HepG2 (cell line): Measurements from ENCODE around the gene WDR6. TPM values are rescaled to one million over a fixed set of nuclear protein-coding genes. Genes with fewer than 3 reads are reported as not detected.

Source experiments
- ATAC-seq: fragments of 200-7000 bp; cut with Tn5 transposase; 3 replicates; pipeline ENCODE4 v1.9.1; 2020; ENCODE audit warnings: mild to moderate bottlenecking, moderate library complexity
- BruUV-seq: library from RNA; stranded (reverse); fragments of 400-500 nt; replicated peaks from 2 replicates; lab custom pipeline; 2021; lab: Mats Ljungman, UMichigan
- CTCF ChIA-PET: fragments of 300-600 bp; formaldehyde crosslinking; extraction: SDS; loops from one replicate; lab custom pipeline; 2021; ENCODE audit warnings: low total read pairs, inconsistent platforms, low intra/inter-chr PET ratio; lab: Yijun Ruan, JAX
- POLR2A ChIA-PET: fragments of 350-600 bp; sonication (Branson Sonifier 250); formaldehyde crosslinking; loops from one replicate; lab custom pipeline; 2020; ENCODE audit warnings: antibody characterized with exemption, inconsistent platforms; lab: Yijun Ruan, JAX
- DNase-seq: peaks from one replicate; pipeline ENCODE4 v3.0.0-alpha.2; 2015; ENCODE audit warnings: low spot score
- FAIRE-seq: peaks from 3 replicates; lab custom pipeline; 2011; peaks lifted over from hg19 to GRCh38; lab: Jason Lieb, UNC
- H2AFZ ChIP-seq: one replicate; pipeline ENCODE4 v1.6.1; 2011; ENCODE audit warnings: low read length, inconsistent platforms
- H3K27ac ChIP-seq: fragments of 300-600 bp; 3 replicates; pipeline ENCODE4 v1.8.0; 2011; ENCODE audit warnings: mixed run types, mild to moderate bottlenecking, mixed read lengths, low read length, inconsistent platforms; ENCODE audit not compliant: insufficient read depth; ENCODE audit errors: extremely low read length
- H3K27me3 ChIP-seq, 2 experiments: fragments of 200-600 bp in 1 of 2; 2 replicates in 1 of 2; 3 replicates in 1 of 2; pipeline versions ENCODE4 v1.6.0 to v1.8.0; 2011; ENCODE audit warnings: low read length in 2 of 2, mild to moderate bottlenecking in 2 of 2, moderate library complexity in 2 of 2, inconsistent platforms in 1 of 2; ENCODE audit not compliant: insufficient read depth in 2 of 2, control insufficient read depth in 1 of 2
- H3K36me3 ChIP-seq, 2 experiments: fragments of 200-600 bp in 1 of 2; replicated peaks in 1 of 2; 2 replicates in 1 of 2; 3 replicates in 1 of 2; pipeline versions ENCODE4 v1.5.1 to v1.8.0; 2011; ENCODE audit warnings: low read length in 2 of 2, inconsistent platforms in 1 of 2; ENCODE audit not compliant: insufficient read depth in 2 of 2, control insufficient read depth in 1 of 2
- H3K4me1 ChIP-seq: 2 replicates; pipeline ENCODE4 v1.5.1; 2012; ENCODE audit warnings: low read length, inconsistent platforms; ENCODE audit not compliant: insufficient read depth
- H3K4me2 ChIP-seq: 2 replicates; pipeline ENCODE4 v1.6.0; 2011; ENCODE audit warnings: low read depth, low read length, inconsistent platforms
- H3K4me3 ChIP-seq, 3 experiments: fragments of 200-600 bp in 1 of 3; sonication (generic), shearing (Covaris generic) in 1 of 3; replicated peaks in 1 of 3; 2 replicates each; pipeline ENCODE4 v1.5.1; 2011 to 2016; ENCODE audit warnings: low read length in 3 of 3, inconsistent platforms in 2 of 3, low read depth in 2 of 3, mild to moderate bottlenecking in 2 of 3, control low read depth in 1 of 3, mixed read lengths in 1 of 3; ENCODE audit not compliant: insufficient read depth in 1 of 3
- H3K79me2 ChIP-seq: one replicate; pipeline ENCODE4 v1.6.1; 2011; ENCODE audit warnings: low read length, inconsistent platforms; ENCODE audit not compliant: insufficient read depth
- H3K9ac ChIP-seq: 2 replicates; pipeline ENCODE4 v1.6.0; 2011; ENCODE audit warnings: mild to moderate bottlenecking, low read depth, low read length, inconsistent platforms; ENCODE audit not compliant: insufficient read depth
- H3K9me3 ChIP-seq: 2 replicates; pipeline ENCODE4 v1.5.1; 2012; ENCODE audit warnings: mild to moderate bottlenecking, low read length
- H4K20me1 ChIP-seq: 2 replicates; pipeline ENCODE4 v1.6.0; 2011; ENCODE audit warnings: inconsistent platforms, mild to moderate bottlenecking, low read length, moderate library complexity; ENCODE audit not compliant: insufficient read depth
- IKZF4 ChIP-seq: sonication (generic); formaldehyde crosslinking; IDR thresholded peaks from 2 replicates; pipeline ENCODE4 v1.5.1; 2020; ENCODE audit warnings: borderline replicate concordance, mild to moderate bottlenecking, low read depth, missing genetic modification reagents; ENCODE audit errors: not compliant biosample characterization
- MIER2 ChIP-seq: IDR thresholded peaks from 2 replicates; pipeline ENCODE4 v1.6.1; 2016; ENCODE audit warnings: missing biosample characterization, missing genetic modification reagents
- PLSCR1 ChIP-seq: sonication (generic); formaldehyde crosslinking; IDR thresholded peaks from 2 replicates; pipeline ENCODE4 v1.5.0; 2020; ENCODE audit warnings: missing genetic modification reagents, mild to moderate bottlenecking, borderline replicate concordance
- RFXAP ChIP-seq: sonication (generic); formaldehyde crosslinking; IDR thresholded peaks from 2 replicates; pipeline ENCODE4 v1.4.0; 2020; ENCODE audit warnings: missing genetic modification reagents, borderline replicate concordance
- SP140L ChIP-seq: sonication (generic); formaldehyde crosslinking; IDR thresholded peaks from 2 replicates; pipeline ENCODE4 v1.4.0; 2020; ENCODE audit warnings: missing genetic modification reagents, borderline replicate concordance
- ZGPAT ChIP-seq: IDR thresholded peaks from 2 replicates; pipeline ENCODE4 v1.6.1; 2016; ENCODE audit warnings: mild to moderate bottlenecking
- ZNF17 ChIP-seq: sonication (generic); formaldehyde crosslinking; IDR thresholded peaks from 2 replicates; pipeline ENCODE4 v1.5.0; 2020; ENCODE audit warnings: mild to moderate bottlenecking, missing genetic modification reagents
- WGBS: methylation state at CpG from one replicate; pipeline ENCODE4 v1.1.6; 2017; ENCODE audit warnings: low lambda C conversion rate; 5-methylcytosine and 5-hydroxymethylcytosine counted together
- in situ Hi-C: cut with HindIII; loops from 2 replicates; pipeline ENCODE4 v1.10.0; 2017; ENCODE audit warnings: low pct_unique_long_range_greater_than_20kb; ENCODE audit not compliant: extremely low pct_ligation_motif_present
- intact Hi-C: fragments of 100-400 bp; cut with micrococcal nuclease; formaldehyde crosslinking; loops from one replicate; pipeline ENCODE4 v1.10.0; 2022; ENCODE audit not compliant: unreplicated experiment
- polyA plus RNA-seq, 8 experiments: library from polyadenylated mRNA; depleted of rRNA in 3 of 8; stranded (reverse) in 7 of 8; unstranded in 1 of 8; fragments of >200 nt; fragmentation: Illumina TruSeq in 4 of 8; extraction: Trizol in 4 of 8; gene quantifications; 2 replicates each; pipeline versions ENCODE4 v1.2.1 to v1.2.3, GENCODE V29; 2011 to 2016; ENCODE audit warnings: low read depth in 4 of 8, missing spikeins in 1 of 8, mixed read lengths in 1 of 8; ENCODE audit not compliant: insufficient read depth in 1 of 8
- total RNA-seq, 5 experiments: library from RNA; depleted of rRNA; stranded (reverse); fragments of >200 nt; fragmentation: Illumina TruSeq; extraction: Trizol; gene quantifications; 2 replicates each; pipeline ENCODE4 v1.2.3, GENCODE V29; 2016; ENCODE audit warnings: low read depth in 1 of 5

Gene WDR6
- total and polyA plus RNA-seq, 2 of the 13 experiments (the other 11 are each of a cell fraction or from before 2014, with no cell fraction given): 73.4 to 139 TPM

- TF ChIP-seq PLSCR1 (CRISPR knock-in tag): no peak
- TF ChIP-seq ZGPAT (CRISPR knock-in tag): no peak
- TF ChIP-seq IKZF4 (CRISPR knock-in tag): no peak
- no peak for TF ChIP-seq SP140L
- TF ChIP-seq ZNF17 (CRISPR knock-in tag): no peak
- no peak for TF ChIP-seq RFXAP (CRISPR knock-in tag)
Observed at GRCh38 chr3:48963591-48963990, 43.6 kb upstream of the WDR6 start (continued).

GRCh38 chr3:48966367-48966766 lies 40.8 kb upstream of the WDR6 start:
- H3K4me1 ChIP-seq: no peaks in the 10 kb centered on the region
- BruUV-seq: no TSS peak
- no peak overlapping the region for H2AFZ ChIP-seq
- H4K20me1 ChIP-seq: no peaks in the 10 kb centered on the region
- H3K9ac ChIP-seq: no peak overlapping the region
- TF ChIP-seq MIER2 (CRISPR knock-in tag): no peak
- in situ Hi-C loops (no loop called here), intact Hi-C loops (no loop called here)
- H3K79me2 ChIP-seq: no peaks in the 10 kb centered on the region
- ChIA-PET CTCF (no interaction called here), POLR2A (no interaction called here)
- ATAC-seq (no peak), DNase-seq (no peak), FAIRE-seq (no peak)
- H3K27me3 ChIP-seq: no peaks in the 10 kb centered on the region
- 99% methylated on average over 3 of the region's 3 CpGs for WGBS
- peaks cover 23 to 75% of the 10 kb centered on the region in 2 experiments for H3K36me3 ChIP-seq
- no peak overlapping the region for H3K4me2 ChIP-seq
- no peak overlapping the region for H3K27ac ChIP-seq
- H3K4me3 ChIP-seq: no peak overlapping the region
- no peaks in the 10 kb centered on the region for H3K9me3 ChIP-seq
